SH-SY5Y (cell line): ENCODE data around the gene POU2F2.

Experiments
- GATA2 ChIP-seq: IDR thresholded peaks from 2 replicates; pipeline ENCODE4 v1.6.1; 2011; ENCODE audit warnings: mild to moderate bottlenecking, low read depth, low read length
- GATA3 ChIP-seq: IDR thresholded peaks from 2 replicates; pipeline ENCODE4 v1.6.1; 2011; ENCODE audit warnings: low read depth, mild to moderate bottlenecking, low read length, moderate library complexity

- TF ChIP-seq GATA2: no peak
- no peak for TF ChIP-seq GATA3
These were observed 40.0 kb upstream of the POU2F2 start for GRCh38 chr19:42172261-42172660.
